GM12892 (cell line): ENCODE data around the gene ECT2L.

ENCODE experiments used
- POLR2A ChIP-seq: IDR thresholded peaks from 2 replicates; pipeline ENCODE4 v1.6.1; 2011; ENCODE audit warnings: low read depth, low read length, control low read depth
- POLR2AphosphoS5 ChIP-seq: IDR thresholded peaks from 2 replicates; pipeline ENCODE4 v1.6.1; 2011; ENCODE audit warnings: low read depth, low read length, control low read depth

GRCh38 chr6:138765896-138766655, 29.8 kb upstream of the ECT2L start:
- TF ChIP-seq POLR2AphosphoS5: no peak
- no peak for TF ChIP-seq POLR2A
